Stimulated activated CD4-positive, alpha-beta T cell treated with anti-CD3 and anti-CD28 coated beads, Interleukin-1b, Interleukin-23, amount 100 ng/mL, for 4 hours (primary cell): ENCODE results near the gene CHD1.

Experiments
- DNase-seq, 2 donors: peaks; one replicate each; pipeline ENCODE4 v3.0.0-alpha.2; 2020; ENCODE audit warnings: low read depth in 2 of 2

CHD1 gene

DNA sequence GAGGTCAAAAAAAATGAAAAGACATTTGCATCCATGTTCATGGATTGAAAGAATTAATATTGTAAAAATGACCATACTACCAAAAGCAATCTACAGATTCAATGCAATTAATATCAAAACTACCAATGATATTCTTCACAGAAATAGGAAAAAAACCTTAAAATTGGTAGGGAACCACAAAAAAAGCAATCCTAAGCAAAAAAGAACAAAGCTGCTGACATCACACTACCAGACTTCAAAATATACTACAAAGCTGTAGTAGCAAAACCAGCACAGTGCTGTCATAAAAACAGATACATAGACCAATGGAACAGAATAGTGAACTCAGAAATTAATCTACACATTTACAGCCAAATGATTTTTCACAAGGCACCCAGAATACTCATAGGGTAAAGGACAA, 121.0 kb downstream of the CHD1 start:
- no peak for DNase-seq

DNA sequence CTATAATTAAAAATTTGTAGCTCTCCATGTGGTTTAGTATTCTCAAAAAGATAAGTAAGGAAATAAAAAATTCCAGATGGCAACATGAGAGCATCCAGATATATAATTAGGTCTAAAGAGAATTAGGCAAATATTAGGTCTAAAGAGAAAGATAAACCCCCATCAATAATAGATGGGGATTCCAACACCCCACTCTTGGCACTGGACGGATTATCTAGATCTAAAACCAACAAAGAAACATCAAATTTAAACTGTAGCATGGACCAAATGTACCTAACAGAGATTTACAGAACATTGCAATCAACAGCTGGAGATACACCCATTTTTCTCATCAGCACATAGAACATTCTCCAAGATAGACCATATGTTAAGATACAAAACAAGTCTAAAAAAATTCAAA, 123.7 kb downstream of the CHD1 start:
- DNase-seq: no peak

DNA sequence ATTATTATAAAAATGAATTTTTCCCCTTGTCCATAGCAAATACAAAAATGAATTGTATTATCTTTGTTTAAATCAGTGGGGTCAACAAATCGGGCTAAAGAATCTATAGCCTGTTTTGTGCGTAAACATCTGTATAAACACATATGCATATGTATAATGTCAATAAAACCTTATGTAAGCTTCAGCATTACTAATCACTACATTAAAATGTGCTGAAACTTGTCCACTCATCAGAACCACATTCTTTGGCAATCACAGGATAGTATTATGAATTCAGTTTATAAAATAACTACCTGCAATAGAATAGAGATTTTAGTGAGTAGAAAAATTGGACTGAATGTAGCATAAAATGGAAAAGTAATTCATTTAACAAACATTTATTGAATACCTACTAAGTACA, 124.7 kb downstream of the CHD1 start:
- DNase-seq: no peak
